ENCODE data around the gene GOLGA6L1.
"Not testable (repeated sequence)": the region's sequence is repeated elsewhere in the genome, so short reads cannot be mapped to it uniquely, and the experiment has no call there.

The GOLGA6L1 gene

DNA sequence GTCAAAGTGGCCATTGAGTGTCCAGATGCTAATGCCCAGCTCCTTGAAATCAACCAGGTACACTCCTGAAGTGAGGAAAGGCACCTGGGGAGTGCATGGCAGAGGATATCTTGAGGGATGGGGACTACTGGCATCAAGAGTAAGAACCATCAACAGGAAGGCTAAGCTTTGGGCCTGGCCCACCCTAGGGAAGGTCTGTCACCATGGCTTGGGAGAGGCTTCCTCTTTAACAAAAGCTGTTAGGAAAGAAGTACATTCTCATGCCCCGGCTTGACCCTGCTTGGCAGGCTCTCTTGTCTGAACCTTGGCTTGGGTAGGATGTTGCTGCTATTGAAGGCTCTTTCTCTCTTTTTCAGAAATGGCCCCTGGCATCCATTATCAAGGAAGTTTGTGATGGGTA, 53.5 kb downstream of the GOLGA6L1 start:
- CTCF ChIA-PET = no interaction called here
- POLR2A ChIA-PET = no interaction called here
- TF ChIP-seq ELF4 (IDR thresholded peaks at IDR 0.05) (no peak), SP1 (IDR thresholded peaks at IDR 0.05) (no peak), LEF1 (IDR thresholded peaks at IDR 0.05; ENCODE audit: borderline replicate concordance) (no peak), FOXA1 (IDR thresholded peaks at IDR 0.05) (no peak)
- no peak for DNase-seq (ENCODE audit: extremely low spot score)

DNA sequence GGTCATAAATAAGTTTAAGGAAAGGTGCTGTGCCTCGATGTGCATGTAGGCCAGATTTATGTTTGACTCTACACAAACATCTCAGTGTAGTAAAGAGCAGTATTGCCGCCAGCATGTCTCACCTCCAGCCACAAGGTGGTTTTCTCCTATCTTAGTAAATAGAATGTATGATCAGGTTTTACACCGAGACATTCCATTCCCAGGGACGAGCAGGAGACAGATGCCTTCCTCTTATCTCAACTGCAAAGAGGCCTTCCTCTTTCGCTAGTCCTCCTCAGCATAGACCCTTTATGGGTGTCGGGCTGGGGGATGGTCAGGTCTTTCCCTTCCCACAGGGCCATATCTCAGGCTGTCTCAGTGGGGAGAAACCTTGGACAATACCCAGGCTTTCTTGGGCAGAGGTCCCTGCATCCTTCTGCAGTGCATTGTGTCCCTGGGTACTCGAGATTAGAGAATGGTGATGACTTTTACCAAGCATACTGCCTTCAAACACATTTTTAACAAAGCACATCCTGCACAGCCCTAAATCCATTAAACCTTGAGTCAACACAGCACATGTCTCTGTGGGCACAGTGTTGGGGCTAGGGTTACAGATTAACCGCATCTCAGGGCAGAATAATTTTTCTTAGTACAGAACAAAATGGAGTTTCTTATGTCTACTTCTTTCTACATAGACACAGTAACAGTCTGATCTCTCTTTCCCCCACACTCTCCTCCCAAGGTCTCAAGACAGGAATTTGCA, 54.5 kb downstream of the GOLGA6L1 start:
- CTCF ChIA-PET; DNase-seq (ENCODE audit: extremely low spot score); POLR2A ChIA-PET: not testable (repeated sequence)

DNA sequence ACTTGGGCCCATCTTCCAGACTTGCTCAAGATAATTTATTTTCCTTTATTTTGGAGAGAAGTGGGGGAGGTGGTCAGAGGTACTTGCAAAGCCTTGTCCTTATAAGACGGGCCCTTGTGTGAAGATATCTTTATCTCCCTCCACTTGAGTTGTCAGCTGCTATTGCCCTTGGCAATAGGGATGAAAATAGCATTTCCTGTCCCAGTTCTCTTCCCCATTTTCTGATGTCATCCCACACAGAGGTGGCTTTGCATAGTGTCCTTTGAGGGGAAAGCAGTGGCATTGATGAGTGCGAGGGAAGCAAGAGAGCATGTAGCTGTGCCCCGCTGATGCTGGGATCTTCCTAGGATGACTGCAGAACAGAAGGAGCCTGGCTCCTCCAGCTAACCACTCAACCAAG, 55.4 kb downstream of the GOLGA6L1 start:
- ChIA-PET POLR2A (no interaction called here), CTCF (no interaction called here)
- DNase-seq (ENCODE audit: extremely low spot score) = no peak
- TF ChIP-seq BHLHE40 (IDR thresholded peaks at IDR 0.05; ENCODE audit: borderline replicate concordance) (no peak), CTBP1 (IDR thresholded peaks at IDR 0.05; ENCODE audit: borderline replicate concordance) (no peak)

DNA sequence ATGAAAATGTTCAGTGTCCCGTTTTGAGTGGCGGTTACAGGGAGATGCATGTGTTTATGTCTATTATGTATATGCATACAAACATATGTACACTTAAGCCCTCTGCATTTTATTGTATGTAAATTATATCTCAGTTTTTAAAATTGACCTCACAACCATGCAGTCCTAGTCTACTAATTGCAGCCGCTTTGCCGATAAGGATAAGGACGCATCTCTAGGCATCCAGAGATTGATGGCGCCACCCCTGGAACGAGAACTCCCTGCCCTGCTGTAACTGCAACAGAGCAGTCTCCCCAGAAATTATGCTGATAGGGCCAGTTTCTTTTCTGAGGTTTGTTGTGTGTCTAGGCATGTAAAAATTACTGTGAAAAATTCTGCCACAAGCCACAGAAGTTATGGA, 56.9 kb downstream of the GOLGA6L1 start:
- CTCF ChIA-PET = no interaction called here
- no peak for DNase-seq (ENCODE audit: extremely low spot score)
- POLR2A ChIA-PET = no interaction called here
- TF ChIP-seq FOXK2 (IDR thresholded peaks at IDR 0.05) (no peak), BHLHE40 (IDR thresholded peaks at IDR 0.05; ENCODE audit: borderline replicate concordance) (no peak), ELF4 (IDR thresholded peaks at IDR 0.05) (no peak), SP1 (IDR thresholded peaks at IDR 0.05) (no peak), FOXA1 (IDR thresholded peaks at IDR 0.05) (no peak), ZNF384 (IDR thresholded peaks at IDR 0.05) (no peak), NFRKB (IDR thresholded peaks at IDR 0.05) (no peak), L3MBTL2 (conservative IDR thresholded peaks at IDR 0.05) (no peak), SUZ12 (IDR thresholded peaks at IDR 0.05) (no peak), LEF1 (IDR thresholded peaks at IDR 0.05; ENCODE audit: borderline replicate concordance) (no peak), HDGF (IDR thresholded peaks at IDR 0.05; ENCODE audit: borderline replicate concordance) (no peak), TARDBP (IDR thresholded peaks at IDR 0.05) (no peak), ARNT (IDR thresholded peaks at IDR 0.05) (no peak)

All from HEK293T (cell line).